NCI-H2227 (cell line): ENCODE measurements around the gene ZNF76.

Source experiments
- DNase-seq: peaks from one replicate; lab custom pipeline; 2025; ENCODE audit not compliant: unreplicated experiment; lab: John Stamatoyannopoulos, UW

The ZNF76 gene

GRCh38 chr6:35259194-35259947 is at the start of gene ZNF76:
Gene ZNF76, plus strand, starts transcription at chr6:35259735. Its CDS starts 21,417 bp downstream, at chr6:35281152.
- DNase-seq: peak; percentile 99

- DNase-seq: peak; percentile 57
These were observed 46.2 kb upstream of the ZNF76 start for GRCh38 chr6:35213298-35213791.

- peak; percentile 80 for DNase-seq
These were observed 45.4 kb upstream of the ZNF76 start, which contains the start of gene SCUBE3 for GRCh38 chr6:35213824-35214756. Gene SCUBE3, plus strand, starts transcription at chr6:35213956. Its CDS starts 463 bp downstream, at chr6:35214419.

GRCh38 chr6:35214869-35215664 is 44.5 kb upstream of the ZNF76 start:
- no peak for DNase-seq

- DNase-seq: no peak
These were observed 43.7 kb upstream of the ZNF76 start for GRCh38 chr6:35215665-35216411.

- DNase-seq: no peak
These were observed 43.2 kb upstream of the ZNF76 start for GRCh38 chr6:35216412-35216732.

- DNase-seq: no peak
These were observed 42.4 kb upstream of the ZNF76 start for GRCh38 chr6:35216851-35217811.

GRCh38 chr6:35218021-35218420 is 41.5 kb upstream of the ZNF76 start:
- DNase-seq: no peak

- no peak for DNase-seq
These were observed 41.1 kb upstream of the ZNF76 start for GRCh38 chr6:35218456-35218855.

GRCh38 chr6:35219683-35220326 is 39.7 kb upstream of the ZNF76 start:
- peak; percentile 33 for DNase-seq

- DNase-seq: no peak
These were observed 38.8 kb upstream of the ZNF76 start for GRCh38 chr6:35220711-35221110.

- no peak for DNase-seq
These were observed 36.1 kb upstream of the ZNF76 start for GRCh38 chr6:35223396-35223795.

GRCh38 chr6:35224720-35225119 is 34.8 kb upstream of the ZNF76 start:
- no peak for DNase-seq

- DNase-seq: no peak
These were observed 31.1 kb upstream of the ZNF76 start for GRCh38 chr6:35228481-35228880.

- DNase-seq: no peak
These were observed 30.2 kb upstream of the ZNF76 start for GRCh38 chr6:35229304-35229703.

- no peak for DNase-seq
These were observed 29.0 kb upstream of the ZNF76 start for GRCh38 chr6:35230498-35230897.

- DNase-seq: no peak
These were observed 28.6 kb upstream of the ZNF76 start for GRCh38 chr6:35230950-35231349.

GRCh38 chr6:35231563-35231962 is 28.0 kb upstream of the ZNF76 start:
- no peak for DNase-seq

GRCh38 chr6:35234901-35235300 is 24.6 kb upstream of the ZNF76 start:
- DNase-seq: no peak
